NCI-H2029 (cell line): ENCODE data around the gene MB.
"Not testable (repeated sequence)": the region's sequence is repeated elsewhere in the genome, so short reads cannot be mapped to it uniquely, and the experiment has no call there.

Source experiments
- DNase-seq: peaks from one replicate; lab custom pipeline; 2025; lab: John Stamatoyannopoulos, UW

MB gene

DNA sequence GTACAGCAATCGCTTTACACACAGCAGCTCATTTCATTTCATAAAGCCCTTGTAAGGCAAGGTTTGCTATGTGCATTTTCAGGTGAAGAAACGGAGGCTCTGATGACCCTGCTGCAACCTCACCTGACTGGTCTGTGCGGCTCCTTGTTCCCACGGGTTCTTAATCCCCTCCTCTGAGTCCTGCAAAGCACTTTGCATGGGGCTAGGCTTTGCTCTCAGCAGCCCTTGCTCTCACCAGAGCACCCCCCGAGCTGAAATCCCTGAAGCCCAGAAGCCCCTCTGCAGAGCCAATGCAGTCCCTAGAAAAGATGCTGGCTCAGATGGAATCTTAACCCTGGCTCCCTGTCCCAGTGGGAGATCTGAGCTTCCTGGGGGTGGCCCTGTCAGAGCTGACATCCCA lies 20.1 kb upstream of the MB start:
- no peak for DNase-seq

DNA sequence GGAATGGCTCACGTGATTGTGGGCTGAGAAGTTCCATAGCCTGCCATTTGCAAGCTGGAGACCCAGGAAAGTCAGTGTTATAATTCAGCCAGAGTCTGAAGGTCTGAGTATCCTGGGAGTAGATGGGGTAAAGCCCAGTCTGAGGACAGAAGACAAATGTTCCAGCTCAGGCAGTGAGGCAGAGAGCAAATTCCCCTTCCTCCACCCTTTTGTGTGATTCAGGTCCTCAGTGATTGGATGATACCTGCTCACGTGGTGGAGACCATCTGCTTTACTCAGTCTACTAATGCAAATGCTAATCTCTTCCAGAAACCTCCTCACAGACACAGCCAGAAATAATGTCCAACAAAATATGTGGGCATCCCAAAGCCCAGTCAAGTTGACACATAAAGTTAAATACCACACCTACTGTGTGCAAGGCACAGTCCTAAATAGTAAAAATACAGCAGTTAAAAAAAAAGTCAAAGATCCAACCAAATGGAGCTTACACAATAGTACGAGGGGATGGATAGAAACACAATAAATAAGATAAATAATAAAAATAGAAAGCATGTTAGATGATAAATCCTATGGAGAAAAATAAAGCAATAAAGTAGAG lies 17.9 kb upstream of the MB start:
- no peak for DNase-seq

DNA sequence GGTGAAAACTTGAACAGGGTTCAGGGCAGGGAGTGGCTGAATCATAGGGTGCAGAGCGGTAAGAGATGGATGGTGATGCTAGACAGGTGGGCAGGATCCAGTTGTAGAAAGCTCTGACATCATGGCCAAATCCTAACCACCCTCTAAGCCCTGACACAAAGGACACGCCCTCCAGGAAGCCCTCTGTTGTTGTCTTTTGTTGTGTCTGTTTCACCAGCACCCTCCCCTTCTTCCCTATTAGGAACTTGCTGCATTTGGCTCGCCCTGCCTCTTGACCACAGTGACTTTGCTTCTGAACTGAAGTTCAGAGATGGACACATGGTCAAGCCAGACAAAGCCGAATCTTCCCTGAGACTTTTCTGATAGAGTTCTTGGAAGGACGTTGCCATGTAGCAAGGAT lies 16.9 kb upstream of the MB start:
- no peak for DNase-seq

DNA sequence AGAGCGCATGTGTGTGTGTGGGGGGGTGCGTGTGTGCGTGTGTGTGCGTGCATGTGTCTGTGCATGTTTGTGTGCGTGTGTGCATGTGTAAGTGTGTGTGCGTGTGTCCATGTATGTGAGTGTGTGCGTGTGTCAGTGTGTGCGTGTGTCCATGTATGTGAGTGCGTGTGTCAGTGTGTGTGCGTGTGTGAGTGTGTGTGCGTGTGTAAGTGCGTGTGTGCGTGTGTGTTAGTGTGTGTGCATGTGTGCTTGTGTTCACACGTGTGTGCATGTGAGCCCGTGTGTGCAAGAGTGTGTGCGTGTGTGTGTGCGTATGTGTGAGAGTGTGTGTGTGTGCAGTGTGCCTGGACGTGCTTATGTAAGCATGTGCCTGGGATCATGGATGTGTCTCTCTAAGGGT lies 16.4 kb upstream of the MB start:
- DNase-seq: no peak

DNA sequence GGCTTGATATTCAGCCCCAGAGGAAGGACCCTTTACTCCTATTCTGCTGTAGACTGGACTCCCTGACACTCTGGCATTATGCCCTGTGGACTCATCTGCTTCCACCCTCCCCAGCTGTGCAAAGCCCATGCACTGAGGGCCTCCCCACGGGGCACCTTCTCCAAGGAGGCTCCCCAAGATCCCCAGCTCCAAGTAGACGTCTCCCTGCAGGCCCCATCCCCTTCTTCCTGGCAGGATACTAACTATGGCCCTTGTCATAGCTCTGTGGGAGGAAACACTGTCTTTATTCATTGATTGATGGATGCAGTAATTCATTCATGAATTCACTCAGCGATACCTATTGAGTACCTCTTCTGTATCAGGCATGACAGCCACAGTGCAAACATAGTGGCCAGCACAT lies 15.8 kb upstream of the MB start:
- DNase-seq: no peak

DNA sequence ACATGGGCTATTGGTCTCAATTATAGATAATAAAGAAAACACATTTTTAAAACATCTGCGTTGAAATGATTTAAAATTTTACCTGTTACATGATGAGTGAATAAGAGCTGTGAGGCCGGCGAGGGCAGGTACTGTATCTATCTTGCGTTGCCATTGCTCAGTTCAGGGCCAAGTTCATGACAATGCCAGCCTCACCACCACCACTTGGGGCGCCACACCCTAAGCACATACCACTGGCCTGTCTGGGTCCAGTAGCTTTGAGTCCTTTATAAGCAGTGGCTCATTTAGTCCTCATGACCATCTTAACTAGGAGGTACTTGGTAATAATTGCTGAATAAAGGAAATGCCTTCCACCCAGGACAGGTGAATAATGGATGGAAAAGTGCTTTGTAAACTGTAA lies 14.5 kb upstream of the MB start:
- DNase-seq: no peak

DNA sequence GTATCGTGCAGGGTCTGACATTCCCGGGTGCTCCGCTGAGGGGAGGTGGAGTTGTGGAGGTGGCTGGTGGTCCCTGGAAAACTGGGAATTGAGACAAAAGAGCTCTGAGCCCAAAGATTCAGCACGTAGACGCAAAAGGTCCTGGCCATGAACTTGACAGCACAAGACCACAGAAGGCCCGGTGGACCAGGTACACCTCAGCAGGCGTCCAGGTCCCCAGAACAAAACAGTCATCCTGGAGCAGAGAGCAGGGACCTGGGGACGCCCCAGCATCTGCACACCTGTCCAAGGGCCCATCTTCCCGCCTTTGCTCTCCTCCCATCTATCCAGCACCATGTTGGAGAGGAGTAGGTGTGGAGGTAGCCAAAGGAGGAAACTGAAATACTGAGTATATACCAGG lies 13.8 kb upstream of the MB start:
- no peak for DNase-seq

DNA sequence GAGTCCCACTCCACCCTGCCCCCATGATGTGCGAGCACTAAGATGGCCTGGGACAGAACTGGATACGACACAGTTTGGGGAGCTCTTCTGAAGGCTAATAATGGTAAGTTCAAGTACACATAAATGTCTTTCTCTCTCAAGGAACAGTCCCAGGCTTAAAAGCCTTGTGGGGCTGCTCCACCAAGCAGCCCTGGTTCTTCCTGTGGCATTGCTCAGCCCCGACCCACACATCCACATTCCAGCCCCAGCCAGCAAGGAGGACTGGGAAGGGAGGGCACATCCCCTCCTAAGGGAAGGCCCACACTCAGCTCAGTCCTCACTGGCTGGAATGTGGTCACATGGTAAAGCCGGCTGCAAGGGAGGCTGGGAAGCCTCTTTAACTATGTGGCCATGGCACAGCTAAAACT lies 13.3 kb upstream of the MB start:
- DNase-seq: no peak

DNA sequence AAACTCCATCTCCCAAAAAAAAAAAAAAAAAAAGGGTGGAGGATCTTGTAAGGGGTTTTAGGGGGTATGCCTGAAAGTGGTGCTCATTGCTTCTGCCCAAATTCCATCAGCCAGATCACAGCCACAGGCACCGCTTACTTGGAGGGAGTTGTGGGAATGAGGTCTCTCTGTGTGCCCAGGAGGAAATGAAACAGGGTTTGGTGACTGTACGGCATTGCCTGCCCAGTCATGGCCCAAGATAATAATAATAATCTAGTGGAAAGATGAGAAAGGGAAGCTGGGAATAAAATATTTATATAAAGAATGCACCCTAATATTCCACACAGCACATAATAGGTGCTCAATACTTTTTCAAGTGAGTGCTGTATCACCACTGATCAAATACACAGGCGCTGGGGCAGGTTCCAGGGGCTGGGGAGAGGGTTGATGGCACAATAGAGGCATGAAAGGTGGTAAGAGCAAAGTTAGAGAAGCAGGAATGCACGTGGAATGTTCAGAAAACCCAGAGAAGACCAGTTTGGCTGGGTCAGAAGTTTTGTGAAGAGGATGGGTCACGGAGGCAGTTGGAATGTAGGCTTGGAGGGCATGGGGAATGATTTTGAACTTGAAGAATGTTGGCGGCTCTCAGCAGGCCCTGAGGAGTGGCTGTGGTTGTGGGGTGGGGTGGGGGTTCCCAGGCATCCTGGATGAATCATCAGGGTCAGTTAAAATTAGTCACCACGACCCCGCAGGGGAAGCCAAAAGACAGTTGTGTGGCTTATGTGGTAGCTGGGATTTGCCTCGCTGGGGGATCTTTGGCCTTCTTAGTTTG lies 12.5 kb upstream of the MB start:
- DNase-seq: no peak

DNA sequence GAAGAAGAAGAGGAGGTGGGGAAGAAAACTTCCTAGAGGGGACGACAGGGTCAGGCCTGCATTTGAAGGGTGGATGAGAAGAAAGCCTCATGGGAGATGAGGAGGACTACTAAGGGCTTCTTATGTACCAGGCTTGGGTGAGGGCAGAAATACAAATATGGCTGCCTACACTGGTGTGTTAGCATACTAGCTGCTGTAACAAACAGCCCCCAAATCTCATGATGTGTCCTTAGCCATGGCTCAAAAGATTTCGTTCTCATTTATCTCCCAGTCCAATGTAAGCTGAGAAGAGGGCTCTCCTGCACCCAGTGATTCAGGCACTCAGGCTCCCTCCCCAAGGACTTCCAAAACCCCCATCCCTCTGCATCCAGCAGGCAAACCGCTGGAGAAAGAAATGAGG lies 11.6 kb upstream of the MB start:
- no peak for DNase-seq

DNA sequence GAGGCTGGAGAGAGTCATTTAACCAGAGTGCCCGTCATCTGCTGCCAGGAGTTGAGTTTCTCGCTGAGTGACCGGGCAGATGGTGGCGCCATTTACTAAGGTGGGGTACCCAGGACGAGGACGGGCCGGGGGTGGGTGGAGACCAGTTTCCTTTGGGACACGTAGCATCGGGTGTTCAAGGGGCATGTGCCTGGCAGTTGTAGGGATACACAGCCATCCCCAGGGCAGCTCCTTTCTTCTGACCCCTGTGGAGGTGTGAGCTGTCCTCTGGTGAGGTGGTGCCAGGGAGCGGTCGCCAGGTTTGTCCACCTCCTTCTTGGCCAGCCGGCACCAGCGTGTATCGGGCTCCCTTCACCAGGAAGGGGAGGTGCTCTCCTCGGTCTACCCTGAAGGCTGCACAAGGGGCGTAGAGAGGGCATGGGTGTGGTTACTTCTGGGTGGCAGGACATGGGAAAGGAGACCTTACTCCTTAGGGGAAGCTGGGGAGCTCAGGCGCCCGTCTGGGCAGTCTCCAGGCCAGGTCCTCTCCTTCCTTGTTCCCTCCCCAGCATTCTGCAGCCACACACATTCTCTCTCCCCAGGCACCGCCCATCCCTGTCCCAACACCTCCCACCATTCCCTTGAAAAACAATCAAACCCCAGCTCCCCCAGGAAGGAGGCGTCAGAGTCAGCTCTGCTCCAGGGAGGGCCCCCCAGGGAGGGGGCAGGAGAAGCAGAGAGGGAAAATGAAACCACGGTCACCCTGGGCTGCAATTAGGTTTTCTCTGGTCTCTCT lies 10.3 kb upstream of the MB start:
- DNase-seq: peak; percentile 65

DNA sequence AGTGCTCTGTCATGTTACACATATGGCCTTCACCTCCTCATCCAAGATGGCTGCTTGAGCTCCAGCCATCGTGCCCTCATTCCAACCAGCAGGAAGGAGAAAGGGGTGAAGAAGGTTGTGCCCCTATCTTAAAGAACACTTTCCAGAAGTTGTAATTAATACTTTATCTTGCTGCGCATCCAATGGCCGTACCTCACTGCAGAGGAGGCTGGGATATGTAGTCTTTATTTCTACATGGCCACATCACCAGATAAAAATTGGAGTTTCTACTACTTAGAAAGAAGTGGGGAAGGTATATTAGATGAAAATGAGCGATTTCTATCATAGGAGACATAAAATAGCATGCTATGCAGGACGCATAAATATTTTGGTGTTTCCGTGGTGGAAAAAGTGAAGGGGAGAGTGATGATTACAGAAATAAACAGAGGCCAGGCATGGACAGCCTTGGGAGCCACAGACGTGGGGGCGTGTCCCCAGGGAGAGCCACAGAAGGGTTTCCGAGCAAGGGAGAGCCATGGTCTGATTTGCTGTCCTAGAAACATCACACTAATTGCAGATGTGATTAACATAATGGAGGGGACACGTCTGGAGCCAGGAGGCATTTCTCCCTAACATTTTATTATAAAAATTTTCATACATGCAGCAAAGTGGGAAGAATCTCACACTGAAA lies 8.8 kb upstream of the MB start:
- DNase-seq: no peak

DNA sequence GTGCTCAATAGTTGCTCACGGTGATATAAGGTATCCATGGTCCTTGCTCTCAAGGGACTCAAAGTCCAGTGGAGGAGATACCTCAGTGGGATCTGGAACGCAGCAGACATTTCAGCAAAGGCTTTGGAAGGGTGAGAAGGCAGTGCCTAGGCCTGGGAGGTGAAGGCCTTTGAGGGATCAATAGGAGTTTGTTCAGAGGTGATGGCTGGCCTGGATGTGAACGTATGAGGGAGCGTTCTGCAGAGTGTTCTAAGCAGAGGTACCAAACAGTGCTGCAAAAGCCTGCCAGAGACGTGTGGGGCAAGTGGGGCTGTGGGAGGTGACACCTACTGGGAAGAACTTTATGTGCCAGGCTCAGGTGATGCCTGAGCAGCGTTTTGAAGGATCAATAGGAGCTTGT lies 7.4 kb upstream of the MB start:
- no peak for DNase-seq

DNA sequence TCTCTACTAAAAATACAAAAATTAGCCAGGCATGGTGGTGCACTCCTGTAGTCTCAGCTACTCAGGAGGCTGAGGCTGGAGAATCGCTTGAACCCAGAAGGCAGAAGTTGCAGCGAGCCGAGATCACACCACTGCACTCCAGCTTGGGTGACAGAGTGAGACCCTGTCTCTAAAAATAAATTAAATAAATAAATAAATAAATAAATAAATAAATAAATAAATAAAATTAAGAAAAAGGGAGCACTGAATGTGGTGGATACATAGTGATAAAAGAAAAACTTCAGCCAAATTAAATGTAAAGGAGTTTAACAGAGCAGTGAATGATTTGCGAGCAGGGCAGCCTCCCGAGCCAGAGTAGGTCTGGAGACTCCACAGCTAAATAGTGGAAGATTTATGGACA lies 6.8 kb upstream of the MB start:
- DNase-seq: not testable (repeated sequence)

DNA sequence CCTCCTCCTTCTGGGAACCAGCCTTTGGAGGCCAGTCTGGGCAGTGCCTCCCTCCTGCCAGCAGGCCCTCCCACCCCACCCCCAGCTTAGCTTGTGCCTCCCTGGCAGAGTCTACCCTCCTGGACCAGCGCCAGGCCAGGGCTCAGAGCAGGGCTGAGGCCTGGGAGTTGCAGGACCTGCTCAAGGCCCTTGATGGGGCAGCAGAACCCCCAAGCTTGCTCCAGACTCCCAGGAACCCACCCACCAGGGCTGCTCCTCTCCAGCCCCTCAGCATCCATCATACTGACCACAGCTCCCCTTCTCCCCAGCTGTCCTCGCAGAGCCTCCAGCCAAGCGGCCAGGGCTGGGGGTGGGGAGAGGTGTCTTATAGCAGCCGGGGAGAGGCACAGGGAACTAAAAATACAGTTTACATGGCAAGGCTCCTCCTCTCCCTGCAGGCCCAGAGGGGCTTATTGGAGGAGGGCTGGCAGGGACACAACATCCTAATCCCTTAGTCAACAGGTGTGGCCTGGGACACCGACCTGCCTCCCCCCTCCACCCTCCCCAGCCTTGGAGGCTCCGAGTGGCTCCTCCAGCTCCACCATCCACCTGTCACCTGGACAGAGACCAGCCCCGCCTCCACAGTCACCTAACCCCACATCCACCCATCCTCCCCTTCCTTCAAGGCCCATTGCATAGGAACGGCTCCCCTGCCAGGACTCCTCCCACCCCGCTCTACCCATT lies 5.2 kb upstream of the MB start:
- DNase-seq: peak; percentile 99

DNA sequence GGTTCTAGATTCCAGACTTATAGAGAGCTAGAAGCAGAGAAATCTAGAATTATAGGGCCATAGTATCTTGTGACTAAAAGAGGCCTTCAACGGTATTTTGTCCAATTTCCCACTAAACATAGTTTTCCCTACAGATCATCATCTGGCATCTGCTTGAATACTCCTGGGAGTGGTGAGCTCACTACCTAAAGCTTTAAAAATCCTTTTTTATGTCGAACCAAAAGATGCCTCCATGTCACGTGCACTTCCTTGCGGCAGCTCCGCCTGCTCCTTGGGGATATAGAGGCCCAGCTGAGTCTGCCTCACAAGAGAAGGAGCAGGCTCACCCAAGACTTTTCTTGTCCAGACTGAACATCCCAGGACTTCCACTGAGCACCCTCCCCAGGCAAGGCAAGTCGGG lies 4.3 kb upstream of the MB start:
- no peak for DNase-seq

DNA sequence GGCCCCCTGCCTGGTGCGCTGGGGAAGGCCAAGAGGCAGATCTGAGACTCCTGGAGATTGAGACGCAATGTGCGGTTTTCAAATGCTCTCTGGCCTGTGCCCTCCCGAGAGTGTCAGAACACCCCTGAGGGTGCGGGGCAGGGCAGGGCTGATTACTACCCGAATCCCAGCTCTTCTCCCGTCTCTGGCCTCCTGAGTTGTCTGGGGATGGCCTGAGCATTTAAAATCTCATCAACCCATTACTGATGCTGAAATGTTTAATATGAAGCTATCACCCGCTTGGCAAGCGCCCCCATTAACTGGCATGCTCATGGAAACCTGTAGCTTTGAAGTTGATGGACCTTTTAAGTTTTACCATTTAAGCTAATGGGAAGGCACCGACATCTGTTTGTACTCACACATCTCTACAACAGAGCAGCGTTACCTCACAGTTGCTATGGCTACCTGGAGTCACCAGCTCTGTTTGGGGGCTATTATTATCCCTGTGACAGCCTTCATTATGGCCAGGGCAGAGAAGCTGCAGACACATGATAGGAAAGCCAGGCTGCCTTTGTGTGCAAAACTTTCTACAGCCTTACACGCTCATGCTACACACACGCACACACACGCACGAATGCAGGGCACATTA lies 3.6 kb upstream of the MB start:
- peak; percentile 31 for DNase-seq

DNA sequence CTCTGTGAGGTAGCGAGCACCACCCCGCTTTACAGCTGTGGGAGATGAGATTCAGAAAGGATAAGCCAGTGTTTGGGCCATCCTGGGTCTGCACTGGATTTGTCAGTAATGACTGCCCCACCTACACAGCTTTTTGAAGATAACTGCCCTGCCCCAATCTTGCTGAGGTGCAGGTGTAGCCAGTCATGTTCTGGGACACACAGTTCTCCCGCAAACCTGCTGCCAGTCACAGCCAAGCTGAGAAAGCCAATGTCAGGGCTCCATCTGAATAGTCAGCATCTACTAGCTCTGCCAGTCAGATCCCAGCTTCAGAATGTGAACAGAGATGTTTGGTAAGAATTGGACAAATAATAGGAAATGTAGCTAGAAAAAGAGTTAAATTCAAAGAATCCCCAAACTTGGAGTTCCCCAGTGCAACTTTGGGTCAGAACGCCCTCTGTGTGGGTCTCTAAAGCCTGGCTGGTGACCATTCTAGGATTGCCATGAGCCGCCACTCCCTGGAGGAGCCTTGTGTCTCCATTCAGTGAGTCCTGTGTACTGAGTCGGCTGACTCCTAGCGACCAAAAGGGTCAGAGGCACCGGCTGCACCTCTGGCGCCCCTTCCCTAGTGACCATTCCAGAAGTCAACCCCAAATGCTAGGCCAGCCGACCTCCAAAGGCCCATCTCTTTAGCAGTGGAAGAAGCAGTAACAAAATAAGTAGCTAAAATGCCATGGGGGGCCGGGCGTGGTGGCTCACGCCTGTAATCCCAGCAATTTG lies 2.4 kb upstream of the MB start:
- DNase-seq: no peak

DNA sequence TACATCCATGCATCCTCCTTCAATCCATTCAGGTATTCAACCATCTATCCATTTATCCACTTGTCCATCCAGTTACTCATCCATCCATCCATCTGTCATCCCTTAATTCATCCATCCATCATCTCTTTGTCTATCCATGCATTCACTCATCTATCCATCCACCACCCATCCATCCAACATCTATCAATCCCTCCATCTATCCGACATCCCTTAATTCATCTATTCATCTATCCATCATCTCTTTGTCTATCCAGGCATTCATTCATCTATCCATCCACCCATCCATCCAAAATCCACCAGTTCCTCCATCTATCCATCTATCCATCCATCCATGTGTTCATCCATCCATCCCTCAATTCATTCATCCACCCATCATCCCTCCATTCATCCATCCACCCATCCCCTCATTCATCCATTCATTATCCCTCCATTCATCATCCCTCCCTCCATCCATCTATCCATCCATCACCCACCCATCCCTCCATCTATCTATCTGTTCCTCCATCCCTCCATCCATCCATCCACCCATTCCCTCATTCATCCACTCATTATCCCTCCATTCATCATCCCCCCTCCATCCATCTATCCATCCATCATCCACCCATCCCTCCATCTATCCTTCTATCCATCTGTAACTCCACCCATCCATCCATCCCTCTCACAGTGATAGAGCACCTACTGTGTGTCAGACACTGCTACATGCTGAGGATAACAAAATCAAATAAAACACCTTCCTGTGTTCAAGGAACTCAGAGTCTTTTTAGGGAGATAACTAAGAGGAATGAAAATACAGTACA lies 1.5 kb upstream of the MB start:
- DNase-seq: no peak

DNA sequence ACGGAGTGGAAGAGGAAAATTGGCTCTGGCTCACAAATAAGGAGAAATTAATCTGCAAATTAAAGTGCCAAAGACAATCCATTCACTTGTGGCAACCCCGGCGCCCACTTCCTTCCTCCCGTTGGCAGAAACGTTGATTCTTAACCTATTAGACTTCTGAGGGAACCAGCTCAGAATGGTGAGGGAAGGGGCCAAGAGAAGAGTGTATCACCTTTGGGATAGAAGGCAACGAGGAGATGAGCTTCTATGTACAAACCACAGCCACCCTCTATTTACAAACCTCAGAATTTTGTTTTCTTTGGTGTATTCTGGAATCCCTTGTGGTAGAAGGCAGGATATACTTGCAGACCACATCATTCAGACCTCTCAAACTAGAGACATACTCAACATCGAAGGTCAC lies 1.1 kb downstream of the MB start:
- no peak for DNase-seq
